ENCODE measurements around the gene AHDC1.

- TF ChIP-seq CTCF (IDR thresholded peaks at IDR 0.05; ENCODE audit: poor library complexity, severe bottlenecking) (no peak), RAD21 (conservative IDR thresholded peaks at IDR 0.05) (no peak)
Measured at GRCh38 chr1:27539901-27540861, 63.8 kb downstream of the AHDC1 start.

Measured in neural cell (in vitro differentiated cells).